ENCODE data around the gene RPS6KA5. TPM values are rescaled to one million over a fixed set of nuclear protein-coding genes. Genes with fewer than 3 reads are reported as not detected.
"Not testable (repeated sequence)": the region's sequence is repeated elsewhere in the genome, so short reads cannot be mapped to it uniquely, and the experiment has no call there.

Gene RPS6KA5
- total and polyA plus RNA-seq, 7 experiments from 2014 or later, result 17.7 to 43.5 (median 34.1) TPM

DNA sequence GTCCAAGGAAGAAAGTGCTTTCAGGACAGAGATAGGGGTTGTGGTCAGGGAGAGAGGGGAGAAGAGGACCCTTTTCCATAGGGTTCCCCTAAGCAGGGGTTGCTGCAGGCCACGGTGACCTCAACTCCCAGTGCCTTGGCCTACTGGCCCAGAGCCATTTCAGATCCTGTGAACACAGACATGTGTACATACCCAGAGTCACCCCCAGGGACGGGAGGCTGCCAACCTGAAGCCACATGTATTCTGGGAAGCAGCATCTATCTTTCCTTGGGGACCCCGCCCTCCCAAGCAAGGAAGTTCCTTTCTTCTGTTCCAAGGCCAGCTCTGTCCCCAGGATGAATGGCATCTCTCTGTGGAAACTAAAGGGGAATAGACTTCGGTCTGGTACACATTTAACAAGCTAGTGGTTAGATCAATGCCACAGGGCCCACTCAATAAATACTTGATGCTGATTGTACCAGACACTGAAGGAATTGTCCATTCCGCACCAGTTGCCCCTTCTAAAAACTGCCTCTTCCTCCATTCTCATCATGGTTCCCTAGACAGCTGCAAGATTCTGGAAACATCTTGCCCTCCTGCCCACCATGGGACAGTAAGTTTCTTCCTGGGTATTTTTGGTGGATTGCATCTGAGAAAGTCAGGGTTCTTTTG is 28.3 kb upstream of the RPS6KA5 start:
- POLR2A ChIA-PET, result interaction anchor here (1.1 to 2.1 kb wide), 4 partner anchors 10 to 29 kb away, joined by 3 to 9 read pairs (median 4); partner anchors contain the start of gene RPS6KA5
- peaks cover 10 to 20% (median 13%) of the 10 kb centered on the region in 7 donors for H3K4me1 Mint-ChIP-seq
- no peak for DNase-seq
- peaks cover 0 to 19% (median 0%) of the 10 kb centered on the region in 5 donors for H3K36me3 Mint-ChIP-seq
- H3K27ac Mint-ChIP-seq, result peak overlapping the region in 2 of 9 donors; percentile 12 to 65
- no peak overlapping the region for H3K4me3 Mint-ChIP-seq
- intact Hi-C loops (cut with micrococcal nuclease), result no loop called here
- no peaks in the 10 kb centered on the region for H3K9me3 ChIP-seq (ENCODE audit: control insufficient read depth in 2 of 3, low read length in 3 of 3)
- no peak overlapping the region for H3K4me3 ChIP-seq (ENCODE audit: low read length)
- no peaks in the 10 kb centered on the region for H3K9me3 Mint-ChIP-seq
- H3K36me3 ChIP-seq (ENCODE audit: control insufficient read depth in 2 of 3, insufficient read depth in 3 of 3, low read length in 3 of 3), result no peaks in the 10 kb centered on the region
- CTCF ChIA-PET, result interaction anchor here (0.6 kb wide), 2 partner anchors 22 to 84 kb away, joined by 3 read pairs; no protein-coding TSS in a partner anchor
- peaks cover 0 to 5% of the 10 kb centered on the region in 2 donors for H3K4me1 ChIP-seq (ENCODE audit: control insufficient read depth in 2 of 2, insufficient read depth in 2 of 2, low read length in 2 of 2)
- H3K27me3 ChIP-seq (ENCODE audit: control insufficient read depth in 2 of 2, insufficient read depth in 2 of 2, low read length in 2 of 2), result no peaks in the 10 kb centered on the region
- H3K27me3 Mint-ChIP-seq, result peaks cover 0 to 14% (median 0%) of the 10 kb centered on the region in 5 donors
- no peak for ATAC-seq
- no peak overlapping the region for H3K27ac ChIP-seq (ENCODE audit: low read depth, low read length)

DNA sequence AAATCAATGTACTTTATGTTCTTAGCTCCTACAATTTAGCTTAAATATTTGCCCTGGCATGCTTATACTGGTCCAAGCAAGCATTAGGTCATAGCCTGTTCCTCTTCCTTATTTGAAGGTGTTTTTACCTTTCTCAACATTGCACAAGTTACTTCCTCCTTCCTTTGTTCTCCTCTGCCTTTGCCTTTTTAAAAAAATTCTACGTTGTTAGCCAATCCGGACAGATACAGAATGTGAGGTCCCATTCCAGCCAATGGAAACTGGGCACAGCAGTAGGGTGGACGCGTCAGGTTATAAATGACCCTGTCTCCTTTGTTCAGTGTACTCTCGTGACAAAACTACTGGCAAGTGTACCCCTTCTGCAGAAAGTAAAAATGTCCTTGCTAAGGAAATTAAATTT is 27.0 kb upstream of the RPS6KA5 start:
- H3K4me1 ChIP-seq (ENCODE audit: control insufficient read depth in 2 of 2, insufficient read depth in 2 of 2, low read length in 2 of 2); CTCF ChIA-PET; H3K36me3 ChIP-seq (ENCODE audit: control insufficient read depth in 2 of 3, insufficient read depth in 3 of 3, low read length in 3 of 3); H3K27me3 ChIP-seq (ENCODE audit: control insufficient read depth in 2 of 2, insufficient read depth in 2 of 2, low read length in 2 of 2); DNase-seq; H3K9me3 ChIP-seq (ENCODE audit: control insufficient read depth in 2 of 3, low read length in 3 of 3); H3K4me3 ChIP-seq (ENCODE audit: low read length); intact Hi-C loops (cut with micrococcal nuclease); H3K9me3 Mint-ChIP-seq; H3K27ac ChIP-seq (ENCODE audit: low read depth, low read length); ATAC-seq: not testable (repeated sequence)
- Mint-ChIP-seq H3K4me3 (peak overlapping the region in 6 of 10 donors; percentile 8 to 43 (median 16)), H3K36me3 (peaks cover 0 to 21% (median 3%) of the 10 kb centered on the region in 5 donors), H3K4me1 (peaks cover 10 to 27% (median 13%) of the 10 kb centered on the region in 7 donors), H3K27me3 (peaks cover 0 to 12% (median 0%) of the 10 kb centered on the region in 5 donors), H3K27ac (peak overlapping the region in 6 of 9 donors; percentile 1 to 38 (median 18))
- POLR2A ChIA-PET, result interaction anchor here (0.7 to 2.1 kb wide), 5 partner anchors 9 to 28 kb away, joined by 3 to 9 read pairs (median 3); no protein-coding TSS in a partner anchor

DNA sequence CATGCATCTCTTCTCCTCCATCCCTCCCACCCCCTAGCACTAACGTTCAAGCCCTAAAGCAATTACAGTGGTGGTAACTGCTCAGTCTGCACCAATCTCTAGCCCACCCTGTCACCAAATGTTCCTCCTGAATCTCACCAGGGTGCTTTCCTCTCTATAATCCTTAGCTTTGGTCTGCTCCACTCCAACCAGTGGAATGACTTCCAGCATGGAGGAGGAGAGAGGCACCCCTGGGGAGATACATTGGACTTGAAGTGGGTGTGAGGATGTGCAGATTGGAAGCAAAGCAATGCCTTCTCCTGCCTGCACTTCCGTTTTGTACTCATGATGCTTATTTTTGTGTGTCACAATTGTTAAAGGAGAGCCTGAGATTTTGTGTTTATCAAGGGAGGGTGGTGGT is 24.1 kb upstream of the RPS6KA5 start:
- Histone ChIP-seq H3K36me3 (ENCODE audit: control insufficient read depth in 2 of 3, insufficient read depth in 3 of 3, low read length in 3 of 3) (no peaks in the 10 kb centered on the region), H3K4me1 (ENCODE audit: control insufficient read depth in 2 of 2, insufficient read depth in 2 of 2, low read length in 2 of 2) (peaks cover under 1 to 5% of the 10 kb centered on the region in 2 donors), H3K27me3 (ENCODE audit: control insufficient read depth in 2 of 2, insufficient read depth in 2 of 2, low read length in 2 of 2) (no peaks in the 10 kb centered on the region), H3K27ac (ENCODE audit: low read depth, low read length) (no peak overlapping the region), H3K4me3 (ENCODE audit: low read length) (no peak overlapping the region), H3K9me3 (ENCODE audit: control insufficient read depth in 2 of 3, low read length in 3 of 3) (no peaks in the 10 kb centered on the region)
- Mint-ChIP-seq H3K9me3 (no peaks in the 10 kb centered on the region), H3K27ac (no peak overlapping the region), H3K36me3 (peaks cover 0 to 34% (median 0%) of the 10 kb centered on the region in 5 donors), H3K4me3 (no peak overlapping the region), H3K27me3 (peaks cover 0 to 2% (median 0%) of the 10 kb centered on the region in 5 donors), H3K4me1 (peaks cover 11 to 41% (median 18%) of the 10 kb centered on the region in 7 donors)
- POLR2A ChIA-PET, result interaction anchor here (0.6 to 0.7 kb wide), 3 partner anchors 19 to 344 kb away, joined by 3 to 4 read pairs (median 3); no protein-coding TSS in a partner anchor
- intact Hi-C loops (cut with micrococcal nuclease), result no loop called here
- DNase-seq (no peak), ATAC-seq (no peak)
- CTCF ChIA-PET, result no interaction called here

DNA sequence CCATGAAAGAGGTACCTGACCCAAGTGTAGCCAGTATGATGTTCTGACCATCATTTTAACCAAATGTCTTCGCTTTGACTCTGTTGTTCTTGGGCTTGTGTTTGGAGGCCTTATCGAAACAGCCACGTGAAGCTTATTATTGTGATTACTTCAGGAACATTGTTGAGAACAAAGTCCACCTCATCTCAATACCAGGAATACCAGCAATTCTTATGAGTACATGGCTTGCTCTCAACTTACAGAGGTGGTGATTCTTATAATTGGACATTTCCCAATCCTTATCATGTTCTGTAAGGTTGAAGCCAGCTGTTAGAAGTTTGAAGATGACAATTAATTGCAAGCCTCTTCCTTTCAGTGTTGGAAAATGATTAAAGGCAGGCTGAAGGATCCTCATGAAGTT is 21.8 kb upstream of the RPS6KA5 start:
- peaks cover 16 to 49% (median 25%) of the 10 kb centered on the region in 7 donors for H3K4me1 Mint-ChIP-seq
- Histone ChIP-seq H3K27ac (ENCODE audit: low read depth, low read length) (no peak overlapping the region), H3K27me3 (ENCODE audit: control insufficient read depth in 2 of 2, insufficient read depth in 2 of 2, low read length in 2 of 2) (no peaks in the 10 kb centered on the region), H3K9me3 (ENCODE audit: control insufficient read depth in 2 of 3, low read length in 3 of 3) (no peaks in the 10 kb centered on the region), H3K4me1 (ENCODE audit: control insufficient read depth in 2 of 2, insufficient read depth in 2 of 2, low read length in 2 of 2) (peaks cover 6 to 17% of the 10 kb centered on the region in 2 donors), H3K4me3 (ENCODE audit: low read length) (no peak overlapping the region), H3K36me3 (ENCODE audit: control insufficient read depth in 2 of 3, insufficient read depth in 3 of 3, low read length in 3 of 3) (no peaks in the 10 kb centered on the region)
- intact Hi-C loops (cut with micrococcal nuclease), result no loop called here
- peaks cover 0 to 31% (median 0%) of the 10 kb centered on the region in 5 donors for H3K36me3 Mint-ChIP-seq
- H3K27ac Mint-ChIP-seq, result no peak overlapping the region
- ChIA-PET CTCF (no interaction called here), POLR2A (interaction anchor here (0.6 to 1.1 kb wide), 2 partner anchors 25 to 164 kb away, joined by 3 read pairs; no protein-coding TSS in a partner anchor)
- no peaks in the 10 kb centered on the region for H3K9me3 Mint-ChIP-seq
- H3K4me3 Mint-ChIP-seq, result no peak overlapping the region
- ATAC-seq, result no peak
- no peak for DNase-seq
- H3K27me3 Mint-ChIP-seq, result no peaks in the 10 kb centered on the region

DNA sequence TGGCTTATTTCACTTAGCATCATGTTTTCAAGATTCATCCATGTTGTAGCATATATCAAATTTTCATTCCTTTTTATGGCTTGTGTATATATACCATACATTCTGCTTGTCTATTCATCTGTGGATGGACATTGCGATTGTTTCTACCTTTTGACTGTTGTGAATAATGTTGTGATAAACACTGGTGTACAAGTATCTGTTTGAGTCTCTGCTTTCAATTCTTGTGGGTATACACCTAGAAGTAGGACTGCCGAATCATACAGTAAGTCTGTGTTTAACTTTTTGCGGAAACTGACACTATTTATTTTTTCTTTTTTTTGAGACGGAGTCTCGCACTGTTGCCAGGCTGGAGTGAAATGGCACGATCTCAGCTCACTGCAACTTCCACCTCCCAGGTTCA is 19.6 kb upstream of the RPS6KA5 start:
- Mint-ChIP-seq H3K4me3 (peak overlapping the region in 4 of 10 donors; percentile 4 to 46 (median 18)), H3K27ac (peak overlapping the region in 6 of 9 donors; percentile 3 to 54 (median 35)), H3K36me3 (peaks cover 0 to 28% (median 0%) of the 10 kb centered on the region in 5 donors), H3K27me3 (peaks cover 0 to 2% (median 0%) of the 10 kb centered on the region in 5 donors), H3K9me3 (no peaks in the 10 kb centered on the region), H3K4me1 (peaks cover 24 to 66% (median 35%) of the 10 kb centered on the region in 7 donors)
- peaks cover 10 to 17% of the 10 kb centered on the region in 2 donors for H3K4me1 ChIP-seq (ENCODE audit: control insufficient read depth in 2 of 2, insufficient read depth in 2 of 2, low read length in 2 of 2)
- ChIA-PET POLR2A (interaction anchor here (0.7 to 1.1 kb wide), 3 partner anchors 12 to 51 kb away, joined by 3 to 6 read pairs (median 3); no protein-coding TSS in a partner anchor), CTCF (no interaction called here)
- DNase-seq (no peak), ATAC-seq (no peak)
- no peaks in the 10 kb centered on the region for H3K27me3 ChIP-seq (ENCODE audit: control insufficient read depth in 2 of 2, insufficient read depth in 2 of 2, low read length in 2 of 2)
- H3K36me3 ChIP-seq (ENCODE audit: control insufficient read depth in 2 of 3, insufficient read depth in 3 of 3, low read length in 3 of 3), result no peaks in the 10 kb centered on the region
- intact Hi-C loops (cut with micrococcal nuclease), result no loop called here
- H3K4me3 ChIP-seq (ENCODE audit: low read length), result no peak overlapping the region
- no peak overlapping the region for H3K27ac ChIP-seq (ENCODE audit: low read depth, low read length)
- no peaks in the 10 kb centered on the region for H3K9me3 ChIP-seq (ENCODE audit: control insufficient read depth in 2 of 3, low read length in 3 of 3)

DNA sequence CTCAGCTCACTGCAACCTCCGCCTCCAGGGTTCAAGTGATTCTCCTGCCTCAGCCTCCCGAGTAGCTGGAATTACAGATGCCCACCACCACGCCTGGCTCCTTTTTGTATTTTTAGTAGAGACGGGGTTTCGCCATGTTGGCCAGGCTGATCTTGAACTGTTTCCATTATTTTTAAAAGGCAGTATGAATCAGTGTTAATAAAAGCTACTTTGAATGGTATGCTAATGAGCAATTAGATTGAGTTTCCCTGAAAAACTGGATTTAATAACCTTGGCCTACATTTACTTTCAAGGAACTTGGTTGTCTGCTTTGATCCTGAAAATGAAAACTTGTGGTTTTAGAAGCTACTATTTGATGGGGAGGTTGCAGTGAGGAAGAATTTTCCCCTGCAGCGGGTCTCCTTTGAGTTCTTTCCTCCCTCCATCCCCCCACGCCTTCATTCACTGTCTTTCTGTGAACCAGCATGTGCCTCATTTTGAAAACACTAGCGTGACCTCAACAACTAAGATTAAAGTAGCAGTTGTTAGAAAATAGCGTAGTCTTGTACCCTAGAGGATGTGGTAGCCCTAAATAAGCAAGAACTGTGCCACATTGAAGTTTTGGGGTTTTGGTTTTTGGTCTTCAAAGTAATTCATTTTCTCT is 17.8 kb upstream of the RPS6KA5 start:
- Mint-ChIP-seq H3K4me3 (peak overlapping the region; percentile 56 to 85 (median 72)), H3K36me3 (peaks cover 0 to 20% (median 0%) of the 10 kb centered on the region in 5 donors), H3K9me3 (no peaks in the 10 kb centered on the region), H3K27me3 (peaks cover 0 to 2% (median 0%) of the 10 kb centered on the region in 5 donors), H3K27ac (peak overlapping the region; percentile 32 to 92 (median 82)), H3K4me1 (peaks cover 24 to 63% (median 37%) of the 10 kb centered on the region in 7 donors)
- H3K9me3 ChIP-seq (ENCODE audit: control insufficient read depth in 2 of 3, low read length in 3 of 3), result no peaks in the 10 kb centered on the region
- no peak overlapping the region for H3K4me3 ChIP-seq (ENCODE audit: low read length)
- H3K36me3 ChIP-seq (ENCODE audit: control insufficient read depth in 2 of 3, insufficient read depth in 3 of 3, low read length in 3 of 3), result no peaks in the 10 kb centered on the region
- H3K27ac ChIP-seq (ENCODE audit: low read depth, low read length), result no peak overlapping the region
- ChIA-PET CTCF (interaction anchor here (0.6 to 1.7 kb wide), 6 partner anchors 11 to 95 kb away, joined by 3 to 5 read pairs (median 4); partner anchors contain the start of genes DGLUCY and RPS6KA5), POLR2A (interaction anchor here (0.6 to 1.9 kb wide), 12 partner anchors 9 to 67 kb away, joined by 3 to 17 read pairs (median 4); partner anchors contain the start of genes DGLUCY and RPS6KA5)
- peaks cover 10 to 17% of the 10 kb centered on the region in 2 donors for H3K4me1 ChIP-seq (ENCODE audit: control insufficient read depth in 2 of 2, insufficient read depth in 2 of 2, low read length in 2 of 2)
- DNase-seq (peak in 8 of 9 donors; percentile 52 to 88 (median 82)), ATAC-seq (peak; percentile 98)
- no peaks in the 10 kb centered on the region for H3K27me3 ChIP-seq (ENCODE audit: control insufficient read depth in 2 of 2, insufficient read depth in 2 of 2, low read length in 2 of 2)
- intact Hi-C loops (cut with micrococcal nuclease), result loop anchor here (1.0 kb wide), 5 partner anchors 11 to 56 kb away; partner anchors contain the start of genes DGLUCY (in 2 of the 2) and RPS6KA5 (in 1 of the 2)

Data from naive thymus-derived CD4-positive, alpha-beta T cell (primary cell).